ENCODE measurements around the gene MBLAC1.
A peak's percentile ranks its signal among the peaks of the same experiment; 100 is the strongest.

GRCh38 chr7:100132697-100133151, 6.0 kb downstream of the MBLAC1 start:
- peak; percentile 90 for TF ChIP-seq CTCF (IDR thresholded peaks at IDR 0.05)
- no peak for TF ChIP-seq EZH2 (IDR thresholded peaks at IDR 0.05; ENCODE audit: borderline replicate concordance, insufficient read depth, low read depth, low read length, poor library complexity, severe bottlenecking)

Measured in B cell (primary cell).